ENCODE measurements around the gene CREB3. TPM values are rescaled to one million over a fixed set of nuclear protein-coding genes. Genes with fewer than 3 reads are reported as not detected.

Gene CREB3
- total and polyA plus RNA-seq, 2 experiments from 2014 or later: 20.3 to 32.4 TPM

DNA sequence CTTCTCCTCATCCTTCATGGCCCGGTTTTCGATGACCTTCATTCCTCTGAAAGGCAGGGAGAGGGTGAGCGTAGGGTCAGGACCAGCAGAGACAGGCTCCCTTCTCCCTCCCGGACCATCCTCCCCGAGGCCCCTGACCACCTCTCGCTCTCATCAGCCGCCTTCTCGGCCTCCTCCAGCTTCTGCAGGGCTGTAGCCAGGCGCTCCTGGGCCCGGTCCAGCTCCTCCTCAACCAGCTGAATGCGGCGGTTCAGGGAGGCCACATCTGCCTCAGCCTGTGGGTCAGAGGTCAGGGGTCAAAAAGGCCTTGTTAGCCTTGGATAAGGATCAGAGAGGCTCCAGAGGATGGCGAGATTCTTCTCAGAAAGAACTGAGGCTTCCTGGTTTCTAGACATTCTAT, 47.0 kb upstream of the CREB3 start:
- peaks cover 5% of the 10 kb centered on the region for H3K27me3 Mint-ChIP-seq (ENCODE audit: insufficient read depth, low read depth, poor library complexity)
- H3K4me3 Mint-ChIP-seq: no peak overlapping the region
- no peak overlapping the region for H3K4me2 ChIP-seq
- peaks cover 25% of the 10 kb centered on the region for H3K4me1 ChIP-seq (ENCODE audit: insufficient read depth)
- no peak for ATAC-seq
- H3K79me2 ChIP-seq (replicated peaks; ENCODE audit: insufficient read depth): peaks cover 22% of the 10 kb centered on the region
- H3K9me2 ChIP-seq (ENCODE audit: insufficient read depth): no peaks in the 10 kb centered on the region
- no peak for DNase-seq (ENCODE audit: low spot score)
- H3K36me3 Mint-ChIP-seq (ENCODE audit: low read depth): peaks cover 69% of the 10 kb centered on the region
- H3F3A ChIP-seq (replicated peaks; ENCODE audit: low read depth): peaks cover 18% of the 10 kb centered on the region
- H3K9me3 Mint-ChIP-seq: no peaks in the 10 kb centered on the region
- H3K27ac ChIP-seq (ENCODE audit: low read depth): no peak overlapping the region
- no peak overlapping the region for H2AFZ ChIP-seq
- H3K4me3 ChIP-seq: no peak overlapping the region
- peaks cover 9% of the 10 kb centered on the region for H4K20me1 ChIP-seq (replicated peaks; ENCODE audit: insufficient read depth)
- no peak for TF ChIP-seq ETS1 (IDR thresholded peaks at IDR 0.05)
- TF ChIP-seq EZH2phosphoT487 (IDR thresholded peaks at IDR 0.05; ENCODE audit: unreplicated experiment): no peak
- TF ChIP-seq CREB1 (CRISPR knock-in tag; IDR thresholded peaks at IDR 0.05; ENCODE audit: low read depth): no peak
- no peak for TF ChIP-seq JUNB (IDR thresholded peaks at IDR 0.05; ENCODE audit: unreplicated experiment)
- TF ChIP-seq POLR2AphosphoS5 (IDR thresholded peaks at IDR 0.05; ENCODE audit: low read depth): no peak
- TF ChIP-seq, protein P1, sequence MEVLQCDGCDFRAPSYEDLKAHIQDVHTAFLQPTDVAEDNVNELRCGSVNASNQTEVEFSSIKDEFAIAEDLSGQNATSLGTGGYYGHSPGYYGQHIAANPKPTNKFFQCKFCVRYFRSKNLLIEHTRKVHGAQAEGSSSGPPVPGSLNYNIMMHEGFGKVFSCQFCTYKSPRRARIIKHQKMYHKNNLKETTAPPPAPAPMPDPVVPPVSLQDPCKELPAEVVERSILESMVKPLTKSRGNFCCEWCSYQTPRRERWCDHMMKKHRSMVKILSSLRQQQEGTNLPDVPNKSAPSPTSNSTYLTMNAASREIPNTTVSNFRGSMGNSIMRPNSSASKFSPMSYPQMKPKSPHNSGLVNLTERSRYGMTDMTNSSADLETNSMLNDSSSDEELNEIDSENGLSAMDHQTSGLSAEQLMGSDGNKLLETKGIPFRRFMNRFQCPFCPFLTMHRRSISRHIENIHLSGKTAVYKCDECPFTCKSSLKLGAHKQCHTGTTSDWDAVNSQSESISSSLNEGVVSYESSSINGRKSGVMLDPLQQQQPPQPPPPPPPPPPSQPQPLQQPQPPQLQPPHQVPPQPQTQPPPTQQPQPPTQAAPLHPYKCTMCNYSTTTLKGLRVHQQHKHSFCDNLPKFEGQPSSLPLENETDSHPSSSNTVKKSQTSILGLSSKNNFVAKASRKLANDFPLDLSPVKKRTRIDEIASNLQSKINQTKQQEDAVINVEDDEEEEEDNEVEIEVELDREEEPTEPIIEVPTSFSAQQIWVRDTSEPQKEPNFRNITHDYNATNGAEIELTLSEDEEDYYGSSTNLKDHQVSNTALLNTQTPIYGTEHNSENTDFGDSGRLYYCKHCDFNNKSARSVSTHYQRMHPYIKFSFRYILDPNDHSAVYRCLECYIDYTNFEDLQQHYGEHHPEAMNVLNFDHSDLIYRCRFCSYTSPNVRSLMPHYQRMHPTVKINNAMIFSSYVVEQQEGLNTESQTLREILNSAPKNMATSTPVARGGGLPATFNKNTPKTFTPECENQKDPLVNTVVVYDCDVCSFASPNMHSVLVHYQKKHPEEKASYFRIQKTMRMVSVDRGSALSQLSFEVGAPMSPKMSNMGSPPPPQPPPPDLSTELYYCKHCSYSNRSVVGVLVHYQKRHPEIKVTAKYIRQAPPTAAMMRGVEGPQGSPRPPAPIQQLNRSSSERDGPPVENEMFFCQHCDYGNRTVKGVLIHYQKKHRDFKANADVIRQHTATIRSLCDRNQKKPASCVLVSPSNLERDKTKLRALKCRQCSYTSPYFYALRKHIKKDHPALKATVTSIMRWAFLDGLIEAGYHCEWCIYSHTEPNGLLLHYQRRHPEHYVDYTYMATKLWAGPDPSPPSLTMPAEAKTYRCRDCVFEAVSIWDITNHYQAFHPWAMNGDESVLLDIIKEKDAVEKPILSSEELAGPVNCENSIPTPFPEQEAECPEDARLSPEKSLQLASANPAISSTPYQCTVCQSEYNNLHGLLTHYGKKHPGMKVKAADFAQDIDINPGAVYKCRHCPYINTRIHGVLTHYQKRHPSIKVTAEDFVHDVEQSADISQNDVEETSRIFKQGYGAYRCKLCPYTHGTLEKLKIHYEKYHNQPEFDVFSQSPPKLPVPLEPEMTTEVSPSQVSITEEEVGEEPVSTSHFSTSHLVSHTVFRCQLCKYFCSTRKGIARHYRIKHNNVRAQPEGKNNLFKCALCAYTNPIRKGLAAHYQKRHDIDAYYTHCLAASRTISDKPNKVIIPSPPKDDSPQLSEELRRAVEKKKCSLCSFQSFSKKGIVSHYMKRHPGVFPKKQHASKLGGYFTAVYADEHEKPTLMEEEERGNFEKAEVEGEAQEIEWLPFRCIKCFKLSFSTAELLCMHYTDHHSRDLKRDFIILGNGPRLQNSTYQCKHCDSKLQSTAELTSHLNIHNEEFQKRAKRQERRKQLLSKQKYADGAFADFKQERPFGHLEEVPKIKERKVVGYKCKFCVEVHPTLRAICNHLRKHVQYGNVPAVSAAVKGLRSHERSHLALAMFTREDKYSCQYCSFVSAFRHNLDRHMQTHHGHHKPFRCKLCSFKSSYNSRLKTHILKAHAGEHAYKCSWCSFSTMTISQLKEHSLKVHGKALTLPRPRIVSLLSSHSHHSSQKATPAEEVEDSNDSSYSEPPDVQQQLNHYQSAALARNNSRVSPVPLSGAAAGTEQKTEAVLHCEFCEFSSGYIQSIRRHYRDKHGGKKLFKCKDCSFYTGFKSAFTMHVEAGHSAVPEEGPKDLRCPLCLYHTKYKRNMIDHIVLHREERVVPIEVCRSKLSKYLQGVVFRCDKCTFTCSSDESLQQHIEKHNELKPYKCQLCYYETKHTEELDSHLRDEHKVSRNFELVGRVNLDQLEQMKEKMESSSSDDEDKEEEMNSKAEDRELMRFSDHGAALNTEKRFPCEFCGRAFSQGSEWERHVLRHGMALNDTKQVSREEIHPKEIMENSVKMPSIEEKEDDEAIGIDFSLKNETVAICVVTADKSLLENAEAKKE (CRISPR knock-in tag; IDR thresholded peaks at IDR 0.05): no peak
- TF ChIP-seq ZNF331 (CRISPR knock-in tag; IDR thresholded peaks at IDR 0.05; ENCODE audit: low read depth): no peak
- TF ChIP-seq ZNF114 (CRISPR knock-in tag; IDR thresholded peaks at IDR 0.05): no peak
- no peak for TF ChIP-seq CTCF (conservative IDR thresholded peaks at IDR 0.05; ENCODE audit: low read depth in 2 of 2)
- no peak overlapping the region for H3K27ac Mint-ChIP-seq
- peaks cover 37% of the 10 kb centered on the region for H3K4me1 Mint-ChIP-seq
- peaks cover 26% of the 10 kb centered on the region for H3K36me3 ChIP-seq (ENCODE audit: insufficient read depth)
- H3K27me3 ChIP-seq (ENCODE audit: insufficient read depth): no peaks in the 10 kb centered on the region
